GM23338 (cell line): ENCODE measurements around the gene CDH23. TPM values are rescaled to one million over a fixed set of nuclear protein-coding genes. Genes with fewer than 3 reads are reported as not detected.

Source experiments
- ATAC-seq: fragments of 200-7000 bp; cut with Tn5 transposase; 3 replicates; pipeline ENCODE4 v1.9.1; 2020
- DNase-seq: peaks from one replicate; pipeline ENCODE4 v3.0.0-alpha.2; 2015; ENCODE audit warnings: low spot score
- H2AFZ ChIP-seq: fragments of 200-600 bp; sonication (generic); 2 replicates; pipeline ENCODE4 v1.8.0; 2016; ENCODE audit warnings: antibody characterized with exemption, mild to moderate bottlenecking, moderate library complexity
- H3F3A ChIP-seq: fragments of 200-600 bp; sonication (generic); replicated peaks from 2 replicates; pipeline ENCODE4 v1.8.0; 2017; ENCODE audit warnings: antibody characterized with exemption, mixed run types, low read depth
- H3K27ac ChIP-seq: fragments of 200-600 bp; sonication (generic); 2 replicates; pipeline ENCODE4 v1.6.1; 2016; ENCODE audit warnings: low read depth
- H3K27me3 ChIP-seq: fragments of 200-600 bp; sonication (generic); 2 replicates; pipeline ENCODE4 v1.8.0; 2016; ENCODE audit warnings: mild to moderate bottlenecking, mixed run types, moderate library complexity; ENCODE audit not compliant: insufficient read depth
- H3K36me3 ChIP-seq: fragments of 200-600 bp; sonication (generic); 2 replicates; pipeline ENCODE4 v1.8.0; 2016; ENCODE audit warnings: mild to moderate bottlenecking; ENCODE audit not compliant: insufficient read depth
- H3K4me1 ChIP-seq: fragments of 200-600 bp; sonication (generic); 2 replicates; pipeline ENCODE4 v1.8.0; 2016; ENCODE audit warnings: mild to moderate bottlenecking, moderate library complexity; ENCODE audit not compliant: insufficient read depth
- H3K4me2 ChIP-seq: fragments of 200-600 bp; sonication (generic); 2 replicates; pipeline ENCODE4 v1.7.1; 2017; ENCODE audit warnings: mixed run types
- H3K4me3 ChIP-seq: fragments of 200-600 bp; sonication (generic); 2 replicates; pipeline ENCODE4 v1.6.1; 2016; ENCODE audit warnings: mixed run types
- H3K79me2 ChIP-seq: fragments of 200-600 bp; sonication (generic); replicated peaks from 2 replicates; pipeline ENCODE4 v1.8.0; 2017; ENCODE audit warnings: mild to moderate bottlenecking; ENCODE audit not compliant: insufficient read depth
- H3K9me2 ChIP-seq: fragments of 200-600 bp; sonication (generic); 2 replicates; pipeline ENCODE4 v1.8.0; 2017; ENCODE audit not compliant: insufficient read depth
- H4K20me1 ChIP-seq: fragments of 200-600 bp; sonication (generic); replicated peaks from 2 replicates; pipeline ENCODE4 v1.8.0; 2017; ENCODE audit warnings: mild to moderate bottlenecking; ENCODE audit not compliant: insufficient read depth
- H3K27ac Mint-ChIP-seq: 2 replicates; pipeline ENCODE4 v1.8.0; 2020; ENCODE audit warnings: inconsistent platforms, mild to moderate bottlenecking, moderate library complexity, mixed read lengths
- H3K27me3 Mint-ChIP-seq: 3 replicates; pipeline ENCODE4 v1.8.0; 2022; ENCODE audit warnings: low read depth, mild to moderate bottlenecking, moderate library complexity, mixed read lengths, inconsistent platforms; ENCODE audit not compliant: insufficient read depth, poor library complexity
- H3K36me3 Mint-ChIP-seq: 3 replicates; pipeline ENCODE4 v1.8.0; 2021; ENCODE audit warnings: low read depth, mild to moderate bottlenecking, inconsistent platforms, moderate library complexity, mixed read lengths
- H3K4me1 Mint-ChIP-seq: 3 replicates; pipeline ENCODE4 v1.8.0; 2020; ENCODE audit warnings: mild to moderate bottlenecking, inconsistent platforms, mixed read lengths
- H3K4me3 Mint-ChIP-seq: 3 replicates; pipeline ENCODE4 v1.8.0; 2021; ENCODE audit warnings: moderate library complexity, mild to moderate bottlenecking, inconsistent platforms, mixed read lengths
- H3K9me3 Mint-ChIP-seq: 3 replicates; pipeline ENCODE4 v1.8.0; 2020; ENCODE audit warnings: moderate library complexity, mild to moderate bottlenecking, inconsistent platforms, mixed read lengths
- EZH2phosphoT487 ChIP-seq: fragments of 200-600 bp; sonication (generic); IDR thresholded peaks from one replicate; pipeline ENCODE4 v1.8.1; 2018; ENCODE audit warnings: antibody characterized with exemption; ENCODE audit not compliant: unreplicated experiment
- JUNB ChIP-seq: IDR thresholded peaks from one replicate; pipeline ENCODE4 v1.6.1; 2016; ENCODE audit warnings: antibody characterized with exemption; ENCODE audit not compliant: unreplicated experiment
- POLR2AphosphoS5 ChIP-seq: IDR thresholded peaks from 2 replicates; pipeline ENCODE4 v1.6.1; 2016; ENCODE audit warnings: antibody characterized with exemption, low read depth
- ZNF114 ChIP-seq: fragments of 250-450 bp; sonication (Bioruptor Pico); IDR thresholded peaks from 2 replicates; pipeline ENCODE4 v1.5.0; 2020; ENCODE audit warnings: mild to moderate bottlenecking, moderate library complexity
- ZNF331 ChIP-seq: fragments of 250-450 bp; sonication (Bioruptor Pico); IDR thresholded peaks from 2 replicates; pipeline ENCODE4 v1.5.0; 2020; ENCODE audit warnings: low read depth, mild to moderate bottlenecking, moderate library complexity
- polyA plus RNA-seq: library from polyadenylated mRNA; unstranded; fragments of >200 nt; fragmentation: Nextera tagmentation; extraction: Ambion mirVana; gene quantifications from 2 replicates; pipeline ENCODE4 v1.2.1, GENCODE V29; 2016
- total RNA-seq: library from RNA; depleted of rRNA; stranded (reverse); fragments of >200 nt; shearing (Covaris generic); gene quantifications from 2 replicates; pipeline ENCODE4 v1.2.3, GENCODE V29; 2014
- TF ChIP-seq, protein P1 (sequence below): fragments of 250-450 bp; sonication (Bioruptor Pico); IDR thresholded peaks from 2 replicates; pipeline ENCODE4 v1.5.0; 2020; ENCODE audit warnings: mild to moderate bottlenecking, moderate library complexity

Gene CDH23
- total and polyA plus RNA-seq, 2 experiments from 2014 or later, result 0.95 to 4.3 TPM

DNA sequence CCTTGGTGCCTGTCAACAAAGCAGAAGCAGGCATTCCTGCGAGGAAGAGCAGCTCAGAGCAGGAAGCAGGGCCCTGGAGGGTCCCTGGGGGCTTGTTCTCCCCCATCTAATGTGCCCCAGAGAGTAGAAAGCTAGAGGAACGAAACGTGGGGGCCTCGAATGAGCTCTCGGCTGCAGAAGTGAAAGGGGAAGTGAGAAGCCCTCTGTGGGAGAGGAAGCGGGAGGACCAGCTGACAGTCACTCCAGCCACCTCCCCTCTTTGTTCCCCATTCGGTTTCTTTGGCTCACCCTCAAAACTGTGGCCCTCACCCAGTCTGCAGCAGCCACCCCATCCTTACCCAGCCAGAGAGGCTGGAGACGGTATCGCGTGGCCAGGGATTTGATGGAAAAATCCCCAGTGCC is 297.8 kb downstream of the CDH23 start:
- no peak for ATAC-seq
- peaks cover 4% of the 10 kb centered on the region; the same call in 2 of the 3 replicates for H3K4me1 Mint-ChIP-seq
- TF ChIP-seq EZH2phosphoT487 (no peak), POLR2AphosphoS5 (no peak), JUNB (no peak), ZNF114 (CRISPR knock-in tag) (no peak), ZNF331 (CRISPR knock-in tag) (no peak)
- TF ChIP-seq, protein P1, sequence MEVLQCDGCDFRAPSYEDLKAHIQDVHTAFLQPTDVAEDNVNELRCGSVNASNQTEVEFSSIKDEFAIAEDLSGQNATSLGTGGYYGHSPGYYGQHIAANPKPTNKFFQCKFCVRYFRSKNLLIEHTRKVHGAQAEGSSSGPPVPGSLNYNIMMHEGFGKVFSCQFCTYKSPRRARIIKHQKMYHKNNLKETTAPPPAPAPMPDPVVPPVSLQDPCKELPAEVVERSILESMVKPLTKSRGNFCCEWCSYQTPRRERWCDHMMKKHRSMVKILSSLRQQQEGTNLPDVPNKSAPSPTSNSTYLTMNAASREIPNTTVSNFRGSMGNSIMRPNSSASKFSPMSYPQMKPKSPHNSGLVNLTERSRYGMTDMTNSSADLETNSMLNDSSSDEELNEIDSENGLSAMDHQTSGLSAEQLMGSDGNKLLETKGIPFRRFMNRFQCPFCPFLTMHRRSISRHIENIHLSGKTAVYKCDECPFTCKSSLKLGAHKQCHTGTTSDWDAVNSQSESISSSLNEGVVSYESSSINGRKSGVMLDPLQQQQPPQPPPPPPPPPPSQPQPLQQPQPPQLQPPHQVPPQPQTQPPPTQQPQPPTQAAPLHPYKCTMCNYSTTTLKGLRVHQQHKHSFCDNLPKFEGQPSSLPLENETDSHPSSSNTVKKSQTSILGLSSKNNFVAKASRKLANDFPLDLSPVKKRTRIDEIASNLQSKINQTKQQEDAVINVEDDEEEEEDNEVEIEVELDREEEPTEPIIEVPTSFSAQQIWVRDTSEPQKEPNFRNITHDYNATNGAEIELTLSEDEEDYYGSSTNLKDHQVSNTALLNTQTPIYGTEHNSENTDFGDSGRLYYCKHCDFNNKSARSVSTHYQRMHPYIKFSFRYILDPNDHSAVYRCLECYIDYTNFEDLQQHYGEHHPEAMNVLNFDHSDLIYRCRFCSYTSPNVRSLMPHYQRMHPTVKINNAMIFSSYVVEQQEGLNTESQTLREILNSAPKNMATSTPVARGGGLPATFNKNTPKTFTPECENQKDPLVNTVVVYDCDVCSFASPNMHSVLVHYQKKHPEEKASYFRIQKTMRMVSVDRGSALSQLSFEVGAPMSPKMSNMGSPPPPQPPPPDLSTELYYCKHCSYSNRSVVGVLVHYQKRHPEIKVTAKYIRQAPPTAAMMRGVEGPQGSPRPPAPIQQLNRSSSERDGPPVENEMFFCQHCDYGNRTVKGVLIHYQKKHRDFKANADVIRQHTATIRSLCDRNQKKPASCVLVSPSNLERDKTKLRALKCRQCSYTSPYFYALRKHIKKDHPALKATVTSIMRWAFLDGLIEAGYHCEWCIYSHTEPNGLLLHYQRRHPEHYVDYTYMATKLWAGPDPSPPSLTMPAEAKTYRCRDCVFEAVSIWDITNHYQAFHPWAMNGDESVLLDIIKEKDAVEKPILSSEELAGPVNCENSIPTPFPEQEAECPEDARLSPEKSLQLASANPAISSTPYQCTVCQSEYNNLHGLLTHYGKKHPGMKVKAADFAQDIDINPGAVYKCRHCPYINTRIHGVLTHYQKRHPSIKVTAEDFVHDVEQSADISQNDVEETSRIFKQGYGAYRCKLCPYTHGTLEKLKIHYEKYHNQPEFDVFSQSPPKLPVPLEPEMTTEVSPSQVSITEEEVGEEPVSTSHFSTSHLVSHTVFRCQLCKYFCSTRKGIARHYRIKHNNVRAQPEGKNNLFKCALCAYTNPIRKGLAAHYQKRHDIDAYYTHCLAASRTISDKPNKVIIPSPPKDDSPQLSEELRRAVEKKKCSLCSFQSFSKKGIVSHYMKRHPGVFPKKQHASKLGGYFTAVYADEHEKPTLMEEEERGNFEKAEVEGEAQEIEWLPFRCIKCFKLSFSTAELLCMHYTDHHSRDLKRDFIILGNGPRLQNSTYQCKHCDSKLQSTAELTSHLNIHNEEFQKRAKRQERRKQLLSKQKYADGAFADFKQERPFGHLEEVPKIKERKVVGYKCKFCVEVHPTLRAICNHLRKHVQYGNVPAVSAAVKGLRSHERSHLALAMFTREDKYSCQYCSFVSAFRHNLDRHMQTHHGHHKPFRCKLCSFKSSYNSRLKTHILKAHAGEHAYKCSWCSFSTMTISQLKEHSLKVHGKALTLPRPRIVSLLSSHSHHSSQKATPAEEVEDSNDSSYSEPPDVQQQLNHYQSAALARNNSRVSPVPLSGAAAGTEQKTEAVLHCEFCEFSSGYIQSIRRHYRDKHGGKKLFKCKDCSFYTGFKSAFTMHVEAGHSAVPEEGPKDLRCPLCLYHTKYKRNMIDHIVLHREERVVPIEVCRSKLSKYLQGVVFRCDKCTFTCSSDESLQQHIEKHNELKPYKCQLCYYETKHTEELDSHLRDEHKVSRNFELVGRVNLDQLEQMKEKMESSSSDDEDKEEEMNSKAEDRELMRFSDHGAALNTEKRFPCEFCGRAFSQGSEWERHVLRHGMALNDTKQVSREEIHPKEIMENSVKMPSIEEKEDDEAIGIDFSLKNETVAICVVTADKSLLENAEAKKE (CRISPR knock-in tag), result no peak
- no peaks in the 10 kb centered on the region for H3K27me3 Mint-ChIP-seq
- no peak overlapping the region for H2AFZ ChIP-seq
- no peaks in the 10 kb centered on the region for H3K36me3 ChIP-seq
- H3K4me3 Mint-ChIP-seq, result no peak overlapping the region
- H3K27me3 ChIP-seq, result no peaks in the 10 kb centered on the region
- no peaks in the 10 kb centered on the region for H3K9me2 ChIP-seq
- H3K9me3 Mint-ChIP-seq, result peaks cover 5% of the 10 kb centered on the region; the same call in 2 of the 3 replicates
- H3F3A ChIP-seq, result no peaks in the 10 kb centered on the region
- H3K79me2 ChIP-seq, result no peaks in the 10 kb centered on the region
- no peak for DNase-seq
- H3K27ac ChIP-seq, result no peak overlapping the region
- H3K4me1 ChIP-seq, result no peaks in the 10 kb centered on the region
- H3K4me2 ChIP-seq, result no peak overlapping the region
- no peaks in the 10 kb centered on the region for H4K20me1 ChIP-seq
- no peaks in the 10 kb centered on the region for H3K36me3 Mint-ChIP-seq
- H3K27ac Mint-ChIP-seq, result no peak overlapping the region
- no peak overlapping the region for H3K4me3 ChIP-seq
